Effector CD4-positive, alpha-beta T cell (primary cell): Measurements from ENCODE around the gene SULT2B1.
"Not testable (repeated sequence)": the region's sequence is repeated elsewhere in the genome, so short reads cannot be mapped to it uniquely, and the experiment has no call there.

Source experiments
- DNase-seq: peaks from one replicate; pipeline ENCODE4 v3.0.0-alpha.2; 2020

SULT2B1 gene

DNA sequence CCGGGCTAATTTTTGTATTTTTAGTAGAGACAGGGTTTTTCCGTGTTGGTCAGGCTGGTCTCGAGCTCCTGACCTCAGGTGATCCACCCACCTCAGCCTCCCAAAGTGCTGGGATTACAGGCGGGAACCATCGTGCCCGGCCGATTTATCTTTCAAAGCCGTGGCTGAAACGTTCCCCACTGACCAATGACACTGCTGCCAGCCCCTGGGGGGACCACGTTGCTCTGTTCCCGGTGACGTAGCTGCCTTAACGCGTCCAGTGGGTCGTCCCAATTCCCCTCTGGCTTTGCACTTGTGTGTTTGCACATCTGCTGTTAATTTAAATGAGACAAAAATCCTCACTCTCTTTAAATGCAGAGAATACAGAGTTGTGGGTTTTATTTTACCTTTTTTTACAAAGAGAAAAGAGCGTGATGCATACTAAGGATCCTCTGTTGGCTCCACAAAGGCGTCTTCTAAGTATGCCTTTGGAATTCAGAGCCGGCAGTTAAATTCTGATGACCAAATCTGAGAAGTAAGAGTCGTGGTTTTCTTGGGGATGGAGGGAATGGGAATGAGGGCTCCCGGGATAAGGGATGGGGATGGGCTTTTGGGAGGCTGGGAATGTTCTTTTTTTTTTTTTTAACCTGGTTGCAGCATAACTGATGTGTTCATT, 21.8 kb upstream of the SULT2B1 start:
- DNase-seq: no peak

DNA sequence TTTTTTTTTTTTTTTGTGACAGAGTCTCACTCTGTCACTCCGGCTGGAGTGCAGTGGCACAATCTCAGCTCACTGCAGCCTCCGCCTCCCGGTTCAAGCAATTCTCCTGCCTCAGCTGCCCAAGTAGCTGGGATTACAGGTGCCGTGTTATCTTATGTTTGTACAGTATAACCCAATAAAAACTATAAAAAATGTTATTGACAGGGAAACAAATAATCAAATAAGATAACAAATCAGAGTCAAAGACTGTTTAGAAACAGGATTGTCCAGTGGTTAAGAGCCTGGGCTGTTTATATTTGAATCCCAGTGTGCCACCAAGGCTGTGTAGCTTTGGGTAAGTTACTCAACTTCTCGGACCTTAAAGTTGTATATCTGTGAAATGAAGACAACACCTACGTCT, 21.2 kb upstream of the SULT2B1 start:
- no peak for DNase-seq

DNA sequence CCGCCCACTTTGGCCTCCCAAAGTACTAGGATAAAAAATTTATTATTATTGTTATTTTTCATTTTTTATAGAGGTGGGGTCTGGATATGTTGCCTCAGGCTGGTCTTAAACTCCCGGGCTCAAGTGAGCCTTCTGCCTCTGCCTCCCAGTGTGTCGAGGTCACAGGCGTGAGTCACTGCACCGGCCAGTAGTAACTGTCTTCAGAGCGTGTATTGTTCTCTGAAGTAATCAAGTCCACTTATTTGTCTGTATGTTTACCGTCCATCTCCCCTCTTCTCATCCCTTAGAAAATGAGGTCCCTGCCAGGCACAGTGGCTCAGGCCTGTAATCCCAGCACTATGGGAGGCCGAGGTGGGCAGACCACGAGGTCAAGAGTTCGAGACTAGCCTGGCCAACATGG, 18.2 kb upstream of the SULT2B1 start:
- no peak for DNase-seq

DNA sequence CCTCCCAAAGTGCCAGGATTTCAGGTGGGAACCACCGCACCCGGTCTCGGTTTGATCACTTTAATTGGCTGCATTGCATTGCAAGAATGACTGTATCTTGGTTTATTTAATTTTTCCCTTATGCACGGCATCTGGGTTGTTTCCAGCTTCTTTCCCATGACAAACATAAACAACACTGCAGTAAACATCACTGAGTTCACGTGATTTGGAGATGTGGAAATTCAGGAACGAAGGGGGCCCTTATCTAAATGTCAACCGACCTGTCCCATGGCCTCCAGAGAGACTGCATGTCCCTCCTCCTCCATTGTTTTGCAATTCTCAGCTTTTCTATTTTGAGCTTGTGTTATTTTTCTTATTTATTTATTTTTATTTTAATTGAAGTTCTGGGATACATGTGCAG, 14.4 kb upstream of the SULT2B1 start:
- DNase-seq: no peak

DNA sequence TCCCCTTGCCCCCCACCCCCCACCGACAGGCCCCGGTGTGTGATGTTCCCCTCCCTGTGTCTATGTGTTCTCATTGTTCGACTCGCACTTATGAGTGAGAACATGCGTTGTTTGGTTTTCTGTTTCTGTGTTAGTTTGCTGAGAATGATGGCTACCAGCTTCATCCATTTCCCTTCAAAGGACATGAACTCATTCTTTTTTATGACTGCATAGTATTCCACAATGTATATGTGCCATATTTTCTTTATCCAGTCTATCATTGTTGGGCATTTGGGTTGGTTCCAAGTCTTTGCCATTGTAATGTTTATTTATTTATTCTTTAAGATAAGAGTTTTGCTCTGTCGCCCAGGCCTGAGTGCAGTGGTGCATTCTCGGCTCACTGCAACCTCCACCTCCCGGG, 13.9 kb upstream of the SULT2B1 start:
- DNase-seq: not testable (repeated sequence)

DNA sequence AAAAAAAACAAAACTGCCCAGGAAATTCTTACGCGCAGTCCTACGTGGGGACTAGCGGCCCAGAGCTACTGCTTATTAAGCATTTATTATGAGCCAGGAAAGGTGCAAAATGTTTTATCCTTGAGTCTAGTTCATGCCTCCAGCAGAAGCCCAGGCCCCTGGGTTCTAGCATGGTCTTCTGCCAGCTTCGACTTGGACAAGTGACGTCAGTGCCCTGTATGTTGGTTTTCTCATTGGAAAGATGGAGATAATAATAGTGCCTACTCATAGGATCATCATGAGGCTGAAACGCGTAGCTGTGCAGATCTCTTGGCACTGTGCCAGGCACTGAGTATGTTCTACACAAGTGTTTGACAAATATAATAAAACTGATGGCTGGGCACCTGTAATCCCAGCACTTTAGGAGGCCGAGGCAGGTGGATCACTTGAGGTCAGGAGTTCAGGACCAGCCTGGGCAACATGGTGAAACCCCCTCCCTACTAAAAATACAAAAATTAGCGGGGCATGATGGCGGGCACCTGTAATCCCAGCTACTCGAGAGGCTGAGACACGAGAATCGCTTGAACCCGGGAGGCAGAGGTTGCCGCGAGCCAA, 12.4 kb upstream of the SULT2B1 start:
- DNase-seq: no peak

DNA sequence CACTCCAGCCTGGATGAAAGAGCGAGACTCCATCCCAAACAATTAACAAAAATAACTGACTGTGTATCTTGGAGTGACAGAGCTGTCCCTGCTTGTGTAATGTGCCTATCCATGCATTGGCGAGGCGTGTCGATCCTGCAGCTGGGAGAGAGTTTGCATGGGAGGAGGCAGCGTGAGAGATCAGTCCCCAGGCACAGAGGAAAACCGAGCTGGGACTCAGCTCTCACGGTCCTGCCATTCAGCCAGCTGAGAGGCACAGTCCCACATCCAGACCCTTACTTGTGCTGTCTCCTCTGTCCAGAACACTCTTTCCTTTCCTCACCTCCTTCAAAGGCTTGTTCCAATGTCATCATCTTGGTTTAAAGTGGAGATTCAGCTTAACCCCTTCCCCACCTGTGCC, 11.9 kb upstream of the SULT2B1 start:
- DNase-seq: no peak

DNA sequence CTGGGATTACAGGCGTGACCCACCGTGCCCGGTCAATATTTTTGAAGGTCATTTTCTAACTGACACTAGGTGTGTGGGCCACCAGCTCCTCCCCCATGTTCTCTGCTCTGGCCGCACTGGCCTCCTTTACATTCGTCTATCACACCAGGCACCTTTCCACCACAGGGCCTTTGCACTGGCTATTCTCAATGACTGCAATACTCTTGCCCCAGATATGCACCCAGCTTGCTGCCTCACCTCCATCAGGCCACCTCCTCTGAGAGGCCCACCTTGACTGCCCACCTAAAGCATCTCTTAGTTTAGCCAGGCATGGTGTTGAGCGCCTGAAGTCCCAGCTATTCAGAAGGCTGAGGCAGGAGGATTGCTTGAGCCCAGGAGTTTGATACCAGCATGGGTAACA, 10.2 kb upstream of the SULT2B1 start:
- DNase-seq: no peak

DNA sequence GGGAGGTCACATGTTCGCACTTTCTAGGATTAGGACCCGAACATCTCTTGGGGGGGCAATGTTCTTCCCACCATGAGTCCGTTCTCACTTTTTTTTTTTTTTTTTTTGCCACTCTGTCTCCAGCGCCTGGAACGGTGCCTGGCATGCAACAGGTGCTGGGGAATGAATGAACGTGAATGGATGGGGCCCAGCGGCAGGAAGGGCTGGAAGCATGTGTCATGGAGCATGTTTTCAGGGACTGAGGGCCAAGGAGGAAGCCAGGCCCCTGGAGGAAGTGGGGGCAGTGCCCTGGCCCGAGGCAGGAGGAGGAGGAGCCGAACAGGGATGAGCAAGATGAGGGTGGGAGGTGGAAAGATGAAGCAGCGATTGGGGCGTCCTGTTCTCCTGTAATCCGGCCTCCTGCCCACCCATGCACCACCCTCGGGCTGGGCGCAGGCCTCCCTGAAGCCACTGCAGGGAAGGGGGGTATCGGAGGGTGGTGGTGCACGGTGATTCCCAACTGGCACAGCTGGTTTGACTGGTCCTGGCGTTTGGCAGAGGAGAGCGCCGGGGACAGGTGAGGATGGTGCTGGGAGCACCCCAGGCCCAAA, 8.8 kb upstream of the SULT2B1 start:
- DNase-seq: no peak

DNA sequence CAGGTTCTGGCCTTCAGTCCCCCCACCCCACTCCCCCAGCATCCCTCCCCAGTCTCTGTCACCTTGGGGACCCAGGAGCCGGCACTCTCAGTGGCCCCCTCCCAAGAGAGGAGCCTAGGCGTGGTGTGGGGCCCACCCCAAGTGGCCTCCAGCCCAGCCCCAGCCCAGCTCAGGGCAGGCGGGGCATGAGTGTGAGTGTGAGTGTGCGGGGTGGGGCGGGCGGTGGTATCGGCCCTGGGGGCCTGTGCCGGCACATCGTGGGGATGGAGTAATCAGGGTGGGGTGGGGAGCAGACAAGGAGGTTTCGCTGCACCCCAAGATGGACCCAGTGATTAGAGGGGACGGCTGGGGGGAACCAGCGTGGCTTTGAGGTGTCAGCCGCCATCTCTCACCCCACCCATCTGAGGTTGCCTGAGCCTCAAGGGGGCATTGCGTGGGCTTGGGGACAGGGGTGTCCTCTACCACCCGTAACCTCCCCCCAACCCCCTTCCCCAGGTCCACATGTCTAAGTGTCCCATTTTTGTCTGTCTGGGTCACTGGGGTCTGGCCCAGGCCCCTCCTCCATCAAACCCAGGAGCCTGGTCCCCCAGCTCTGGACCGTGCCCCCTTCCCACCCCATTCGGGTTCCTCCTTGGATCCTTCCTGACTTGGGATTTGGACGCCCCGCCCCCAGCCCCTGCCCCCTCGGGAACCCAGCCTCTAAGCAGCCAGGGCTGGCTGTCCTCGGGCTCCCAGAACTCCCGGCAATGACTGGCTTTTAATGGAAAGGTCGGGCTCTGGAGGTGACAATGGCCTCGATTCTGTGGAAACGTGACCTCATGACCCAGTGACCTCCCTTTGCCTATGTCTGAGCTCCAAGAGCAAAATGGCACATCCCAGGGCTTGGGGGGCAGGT, 6.9 kb upstream of the SULT2B1 start:
- DNase-seq: no peak

DNA sequence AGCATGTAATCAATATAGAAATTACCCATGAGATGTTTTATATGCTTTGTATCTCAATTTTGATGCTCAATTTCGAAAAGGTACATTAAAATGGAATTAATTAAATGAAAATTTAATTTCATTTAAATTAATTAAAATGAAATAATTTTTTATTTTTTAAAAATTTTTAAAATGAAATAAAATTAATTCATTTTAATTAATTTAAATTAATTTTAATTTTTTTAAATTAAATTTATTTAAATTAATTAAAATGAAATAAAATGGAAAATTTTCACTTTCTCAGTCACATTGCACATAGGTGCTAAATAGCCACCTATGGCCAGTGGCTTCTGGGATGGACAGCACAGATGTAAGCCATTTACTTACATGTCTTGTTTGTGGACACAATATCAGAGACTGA, 4.2 kb upstream of the SULT2B1 start:
- DNase-seq: no peak

DNA sequence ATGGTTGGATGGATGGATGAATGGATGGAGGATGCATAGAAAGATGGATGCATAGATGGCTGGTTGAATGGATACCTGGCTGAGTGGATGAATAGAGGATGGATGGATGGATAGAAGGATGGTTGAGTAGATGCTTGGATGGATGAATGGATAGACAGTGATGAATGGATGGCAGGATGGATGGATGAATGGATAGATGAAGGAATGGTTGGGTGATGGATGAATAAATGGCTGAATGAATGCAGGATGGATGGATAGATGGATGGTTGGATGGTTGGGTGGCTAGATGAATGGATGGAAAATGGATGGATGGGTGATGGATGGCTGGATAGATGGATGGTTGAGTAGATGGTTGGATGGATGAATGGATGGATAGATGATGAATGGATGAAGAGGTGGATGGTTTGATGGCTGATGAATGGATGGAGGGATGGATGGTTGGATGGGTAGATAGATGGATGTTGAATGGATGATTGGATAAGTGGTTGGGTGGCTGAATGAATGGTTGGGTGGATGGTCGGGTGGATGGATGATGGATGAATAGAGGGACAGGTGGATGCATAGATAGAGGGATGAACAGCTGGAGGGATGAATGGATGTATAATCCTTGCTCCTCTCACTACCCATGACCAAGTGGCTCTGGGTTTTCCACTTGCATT, 3.6 kb upstream of the SULT2B1 start:
- no peak for DNase-seq

DNA sequence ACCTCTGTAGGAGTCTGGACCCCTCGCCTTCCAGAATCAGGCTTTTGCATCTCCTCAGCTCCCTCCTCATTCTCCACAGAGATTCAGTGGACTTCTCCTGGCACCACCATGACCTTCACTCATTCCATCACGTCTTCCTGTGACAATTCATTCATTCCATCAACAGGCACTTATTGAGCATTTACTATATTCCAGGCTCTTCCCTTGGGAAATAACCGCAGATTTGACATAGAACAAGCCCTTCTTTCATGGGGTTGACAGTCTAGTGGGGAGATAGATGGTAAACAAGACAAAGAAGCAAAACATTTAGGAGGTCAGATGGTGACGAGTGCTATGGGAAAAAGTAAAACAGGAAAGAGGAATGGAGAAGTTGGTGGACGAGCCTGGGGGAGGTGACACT, 2.6 kb upstream of the SULT2B1 start:
- DNase-seq: no peak

DNA sequence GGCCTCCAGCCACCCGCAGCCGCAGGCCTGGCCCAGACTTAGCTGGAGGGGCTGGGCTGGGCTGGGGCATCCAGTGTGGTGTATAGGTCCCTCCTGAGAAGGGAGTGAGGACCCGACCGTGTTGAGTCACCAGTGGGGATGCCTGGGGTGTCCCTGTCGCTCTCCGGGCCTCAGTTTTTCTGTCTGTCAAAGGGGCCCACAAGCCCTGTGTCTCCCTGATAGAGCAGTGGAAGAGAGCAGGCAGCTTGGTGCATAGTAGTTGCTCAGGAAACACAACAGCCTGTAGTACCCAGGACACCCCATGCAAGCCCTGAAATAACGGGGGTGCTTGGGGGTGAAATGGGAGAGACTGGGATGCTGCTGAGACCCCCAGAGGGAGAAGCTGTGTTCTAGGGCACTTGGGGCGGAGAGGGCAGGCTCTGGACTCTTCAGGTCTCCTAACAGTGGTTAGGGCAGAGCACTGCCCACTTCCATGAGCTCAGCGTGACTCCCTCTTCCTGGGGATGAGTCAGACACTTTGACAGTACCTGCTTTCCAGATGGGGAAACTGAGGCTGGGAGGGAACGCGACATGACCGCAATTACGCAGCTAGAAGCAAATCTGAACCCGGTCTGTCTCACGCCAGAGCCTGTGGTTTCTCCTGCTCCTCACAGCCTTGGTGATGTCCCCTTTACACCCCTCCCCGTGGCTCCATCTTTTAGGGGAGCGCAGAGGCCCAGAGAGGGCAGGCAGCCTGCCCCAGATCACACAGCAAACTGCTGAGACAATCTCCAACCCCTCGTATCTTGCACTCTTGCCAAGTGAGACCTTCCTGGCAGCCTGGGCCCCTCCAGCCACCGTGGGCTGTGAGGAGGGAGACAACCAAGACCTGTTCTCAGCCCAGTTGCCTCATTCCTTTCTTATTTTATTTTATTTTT, 692 bp downstream of the SULT2B1 start:
- DNase-seq: no peak

DNA sequence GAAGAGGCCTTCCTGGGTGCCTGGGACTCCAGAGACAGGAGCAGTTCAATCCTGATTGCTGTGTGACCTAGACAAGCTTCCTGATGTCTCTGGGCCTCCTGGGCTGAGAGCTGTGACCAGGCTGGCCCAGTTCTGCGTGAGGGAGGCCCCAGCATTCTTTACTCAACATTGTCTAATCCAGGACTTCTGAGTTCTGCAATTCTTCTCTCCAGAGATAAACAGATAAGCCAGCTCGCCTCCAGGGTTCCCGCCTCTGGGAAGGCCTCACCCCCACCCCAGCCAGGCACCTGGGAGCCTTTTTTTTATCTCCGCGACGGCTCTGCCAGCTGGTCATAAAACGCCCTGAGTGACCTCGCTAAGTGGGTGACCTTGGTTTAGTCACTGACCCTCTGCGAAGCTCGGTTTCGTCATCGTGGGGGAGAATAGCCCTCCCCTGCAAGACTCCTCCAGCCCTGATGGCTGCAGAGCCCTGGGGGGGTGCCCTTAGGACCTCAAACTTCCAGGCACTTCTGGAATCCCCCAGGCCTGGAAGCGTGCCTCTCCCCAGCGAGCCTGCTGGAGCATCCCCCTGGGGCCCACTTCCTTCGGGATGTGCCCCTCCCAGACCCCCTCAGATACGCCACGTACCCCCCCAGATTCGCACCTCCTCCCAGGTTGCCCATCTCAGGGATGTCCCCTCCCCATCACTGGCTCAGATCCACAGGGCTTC, 1.9 kb downstream of the SULT2B1 start:
- DNase-seq: no peak

DNA sequence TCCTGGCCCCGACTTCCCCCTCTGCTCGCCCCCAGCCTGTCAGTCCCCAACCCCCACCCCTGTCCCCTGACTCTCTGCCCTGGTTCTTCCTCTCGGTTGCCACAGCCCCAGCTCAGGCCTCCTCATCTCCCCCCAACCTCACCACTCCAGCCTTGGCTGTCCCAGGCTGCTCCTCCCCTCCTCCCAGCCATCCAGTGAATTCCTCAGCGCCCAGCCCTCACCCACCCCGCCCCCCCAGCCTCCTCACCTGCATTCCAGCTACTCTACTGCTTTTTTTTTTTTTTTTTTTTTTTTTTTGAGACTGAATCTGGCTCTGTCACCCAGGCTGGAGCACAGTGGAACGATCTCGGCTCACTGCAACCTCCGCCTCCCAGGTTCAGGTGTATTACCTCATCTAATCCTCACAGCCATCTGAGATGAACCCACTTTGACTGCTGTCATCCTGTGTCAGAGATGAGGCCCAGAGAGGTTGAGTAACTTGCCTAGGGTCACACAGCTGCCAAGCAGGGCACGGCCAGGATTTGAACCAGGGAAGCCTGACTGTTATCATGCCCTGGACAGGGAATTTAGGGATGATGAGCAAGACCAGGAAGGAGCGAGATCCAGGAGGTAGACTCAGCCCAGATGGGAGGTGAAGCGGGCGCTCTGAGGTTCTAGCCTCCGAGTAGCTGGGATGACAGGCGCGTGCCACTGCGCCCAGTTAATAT, 2.6 kb downstream of the SULT2B1 start:
- no peak for DNase-seq

DNA sequence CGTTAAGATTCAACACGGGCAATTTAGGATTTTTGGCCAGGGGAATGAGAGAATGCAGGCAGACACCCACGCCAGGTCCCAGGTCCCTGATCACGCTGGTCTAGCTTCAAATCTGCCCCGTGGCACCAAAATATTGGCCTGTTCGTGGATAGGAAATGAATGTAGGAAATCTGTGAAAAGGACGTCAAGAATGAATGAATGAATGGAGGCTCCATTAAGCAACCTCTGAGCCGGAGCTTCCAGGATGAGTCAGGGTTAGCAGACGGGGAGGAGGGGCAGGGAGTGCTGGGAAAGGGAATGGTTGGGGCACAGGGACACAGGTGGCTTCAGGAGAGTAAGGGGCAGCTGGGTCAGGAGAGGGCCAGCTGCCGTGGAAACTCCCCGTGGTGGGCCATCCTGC, 4.2 kb downstream of the SULT2B1 start:
- DNase-seq: no peak

DNA sequence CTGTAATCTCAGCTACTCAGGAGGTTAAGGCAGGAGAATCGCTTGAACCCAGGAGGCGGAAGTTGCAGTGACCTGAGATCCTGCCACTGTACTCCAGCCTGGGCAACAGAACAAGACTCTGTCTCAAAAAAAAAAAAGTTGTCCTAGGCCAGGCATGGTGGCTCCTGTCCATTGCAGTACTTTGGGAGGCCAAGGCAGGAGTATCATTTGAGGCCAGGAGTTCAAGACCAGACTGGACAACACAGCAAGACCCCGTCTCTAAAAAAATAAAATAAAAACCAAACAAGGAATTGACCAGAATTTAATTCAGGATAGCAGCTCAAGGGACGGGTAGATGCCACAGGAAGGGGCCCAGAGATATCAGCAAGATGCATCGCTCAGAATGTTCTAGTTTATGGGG, 4.9 kb downstream of the SULT2B1 start:
- DNase-seq: no peak

DNA sequence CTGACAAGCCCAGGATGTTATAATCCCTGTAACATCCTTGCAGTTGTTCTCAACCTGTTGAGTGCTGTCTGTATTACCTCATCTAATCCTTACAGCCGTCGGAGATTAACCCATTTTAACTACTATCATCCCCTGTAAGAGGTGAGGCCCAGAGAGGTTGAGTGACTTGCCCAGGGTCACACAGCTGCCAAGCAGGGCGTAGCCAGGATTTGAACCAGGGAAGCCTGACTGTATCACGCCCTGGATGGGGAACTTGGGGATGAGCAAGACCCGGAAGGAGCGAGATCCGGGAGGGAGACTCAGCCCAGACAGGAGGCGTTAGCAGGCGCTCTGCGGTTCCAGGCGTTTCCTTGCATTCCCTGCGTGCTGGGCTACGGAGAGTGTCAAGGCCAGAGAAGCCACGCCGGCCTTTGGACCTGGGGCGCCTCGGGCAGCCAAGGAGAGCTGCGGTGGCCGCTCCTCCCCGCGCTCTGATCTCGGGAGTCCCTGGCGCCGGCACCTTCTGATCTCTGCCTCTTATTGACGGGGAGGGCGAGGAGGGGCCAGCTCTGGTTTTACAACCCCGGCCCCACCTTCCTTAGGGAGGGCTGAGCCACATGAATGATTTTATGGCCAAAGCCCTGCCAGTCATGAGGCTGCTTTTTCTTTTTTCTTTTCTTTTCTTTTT, 6.2 kb downstream of the SULT2B1 start:
- DNase-seq: no peak

DNA sequence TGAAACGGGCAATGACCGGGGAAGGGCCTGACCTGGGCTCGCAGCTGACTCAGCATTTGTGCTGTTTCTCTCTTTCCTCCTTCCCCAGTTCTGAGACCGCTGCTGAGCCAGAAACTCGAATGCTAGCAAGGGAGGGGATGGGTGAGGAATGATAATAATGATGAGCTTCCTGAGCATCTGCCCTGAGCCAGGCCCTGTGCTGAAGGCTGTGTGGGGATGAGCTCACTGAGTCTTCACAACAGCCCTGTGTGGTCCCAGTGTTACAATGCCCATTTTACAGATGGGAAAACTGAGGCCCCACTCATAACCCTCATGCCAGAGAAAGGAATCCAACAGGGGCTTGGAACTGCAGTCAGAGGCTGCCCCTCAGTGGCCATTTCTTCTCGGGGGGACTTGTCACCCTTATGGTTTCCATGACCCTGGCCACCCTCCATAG, 8.1 kb downstream of the SULT2B1 start:
- DNase-seq: no peak
